ENCODE results near the gene HCN2. TPM values are rescaled to one million over a fixed set of nuclear protein-coding genes. Genes with fewer than 3 reads are reported as not detected.

The HCN2 gene
- total RNA-seq: 1.2 and 3.5 TPM in 2 replicates

DNA sequence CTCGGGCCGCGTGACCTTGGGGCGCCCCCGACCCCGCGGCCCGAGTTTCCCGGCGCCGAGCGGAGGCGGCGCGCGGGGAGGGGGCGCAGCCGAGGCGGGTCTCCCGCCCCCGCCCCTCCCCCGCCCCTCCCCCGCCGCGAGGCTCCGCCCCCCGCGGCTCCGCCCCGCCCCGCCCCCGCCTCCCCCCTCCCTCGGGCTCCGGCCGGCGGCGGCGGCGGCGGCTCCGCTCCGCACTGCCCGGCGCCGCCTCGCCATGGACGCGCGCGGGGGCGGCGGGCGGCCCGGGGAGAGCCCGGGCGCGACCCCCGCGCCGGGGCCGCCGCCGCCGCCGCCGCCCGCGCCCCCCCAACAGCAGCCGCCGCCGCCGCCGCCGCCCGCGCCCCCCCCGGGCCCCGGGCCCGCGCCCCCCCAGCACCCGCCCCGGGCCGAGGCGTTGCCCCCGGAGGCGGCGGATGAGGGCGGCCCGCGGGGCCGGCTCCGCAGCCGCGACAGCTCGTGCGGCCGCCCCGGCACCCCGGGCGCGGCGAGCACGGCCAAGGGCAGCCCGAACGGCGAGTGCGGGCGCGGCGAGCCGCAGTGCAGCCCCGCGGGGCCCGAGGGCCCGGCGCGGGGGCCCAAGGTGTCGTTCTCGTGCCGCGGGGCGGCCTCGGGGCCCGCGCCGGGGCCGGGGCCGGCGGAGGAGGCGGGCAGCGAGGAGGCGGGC is at the start of gene HCN2:
HCN2 (plus strand) TSS at position 189 of the 703 bp plus-strand sequence; CDS start at position 254, 65 bp downstream.

DNA sequence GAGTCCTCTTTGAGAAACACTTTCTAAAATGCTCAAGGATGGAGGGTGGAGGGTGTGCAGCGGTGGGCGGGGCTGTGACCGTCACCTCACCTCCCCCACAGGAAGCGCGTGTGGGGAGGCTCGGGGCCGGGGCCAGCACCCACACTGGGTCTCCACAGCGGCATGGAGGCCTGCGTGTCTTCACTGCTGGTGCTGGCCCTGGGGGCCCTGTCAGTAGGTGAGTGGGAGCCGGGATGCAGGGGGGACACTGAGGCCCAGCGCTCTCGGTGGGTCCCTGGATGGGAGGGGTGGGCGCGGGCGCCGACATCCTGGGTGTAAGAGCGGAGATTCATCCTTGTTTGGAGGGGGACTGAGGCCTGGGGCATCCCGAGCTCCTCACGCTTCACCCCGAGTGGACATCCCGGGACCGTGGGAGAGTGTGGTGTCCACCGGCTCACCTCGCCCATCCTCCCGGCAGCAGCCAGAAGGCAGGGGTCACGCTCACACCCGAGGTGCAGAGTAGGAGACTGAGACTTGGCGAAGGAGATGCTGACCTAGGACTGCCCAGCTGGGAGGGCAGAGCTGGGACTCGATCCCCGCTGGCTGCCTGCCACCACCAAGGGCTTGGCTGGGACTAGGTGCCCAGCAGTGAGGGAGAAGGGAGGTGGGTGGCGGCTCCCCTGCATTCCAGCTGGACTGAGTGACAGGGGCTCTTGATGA is 45.6 kb upstream of the HCN2 start, which contains the start of gene GZMM:
GZMM (plus strand) TSS at position 144 of the 699 bp plus-strand sequence; CDS start at position 163, 19 bp downstream.

DNA sequence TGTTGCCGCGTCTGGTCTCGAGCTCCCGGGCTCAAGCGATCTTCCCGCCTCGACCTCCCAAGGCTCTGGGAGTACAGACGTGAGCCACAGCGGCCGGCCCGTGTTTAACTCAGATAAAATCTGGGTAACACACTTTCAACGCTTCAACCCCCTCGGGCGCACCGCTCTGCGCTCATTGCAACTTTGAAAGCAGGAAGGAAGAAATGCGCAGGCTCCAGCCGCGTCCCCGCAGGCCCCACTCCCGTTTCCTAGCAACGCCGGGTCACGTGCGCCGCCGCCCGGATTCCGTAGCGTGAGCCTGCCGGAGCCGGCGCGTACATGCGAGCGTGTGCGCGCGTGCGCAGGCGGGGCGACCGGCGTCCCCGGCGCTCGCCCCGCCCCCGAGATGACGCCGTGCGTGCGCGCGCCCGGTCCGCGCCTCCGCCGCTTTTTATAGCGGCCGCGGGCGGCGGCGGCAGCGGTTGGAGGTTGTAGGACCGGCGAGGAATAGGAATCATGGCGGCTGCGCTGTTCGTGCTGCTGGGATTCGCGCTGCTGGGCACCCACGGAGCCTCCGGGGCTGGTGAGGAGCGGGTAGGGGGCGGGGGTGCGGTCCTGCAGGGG is 17.4 kb upstream of the HCN2 start, which contains the start of gene BSG:
BSG (plus strand) TSS at position 457 of the 603 bp plus-strand sequence; CDS start at position 496, 39 bp downstream.

DNA sequence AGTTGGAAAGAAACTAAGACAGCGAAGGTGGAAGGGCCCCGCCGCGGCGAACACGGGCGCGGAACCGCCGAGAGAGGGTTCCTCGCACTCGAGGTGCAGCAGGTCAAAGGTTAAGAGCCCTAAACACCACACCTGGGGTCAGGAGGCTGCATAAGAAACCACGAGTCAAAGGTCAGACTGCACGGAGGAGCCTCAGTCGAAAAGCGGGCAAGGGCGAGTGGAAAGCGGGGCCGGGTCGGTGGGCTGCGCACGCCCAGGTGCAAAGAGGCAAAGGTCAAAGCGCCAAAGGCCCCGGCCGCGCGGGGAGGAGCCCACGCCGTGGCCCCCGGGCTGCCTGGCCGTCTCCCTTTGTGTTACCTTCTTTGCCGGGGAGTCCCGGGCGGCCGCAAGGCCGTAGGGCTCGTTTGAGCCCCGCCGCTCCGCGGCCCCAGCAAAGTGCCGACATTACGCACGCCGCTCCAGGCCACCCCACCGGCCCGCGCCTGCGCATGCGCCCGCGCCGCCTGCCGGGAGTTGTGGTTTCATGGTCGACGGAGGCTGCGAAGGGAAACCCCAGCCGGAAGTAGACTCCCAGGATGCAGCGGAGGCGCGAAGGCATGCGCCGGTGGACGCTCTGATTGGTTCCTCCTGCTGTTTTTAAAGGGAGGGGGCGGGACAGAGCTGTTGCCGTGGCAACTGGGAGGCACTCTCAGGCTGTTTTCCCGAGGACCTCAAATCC is 43.5 kb downstream of the HCN2 start, which contains the start of gene POLRMT:
POLRMT (minus strand) TSS at position 470 of the 718 bp plus-strand sequence; CDS start at position 445, 25 bp downstream.

DNA sequence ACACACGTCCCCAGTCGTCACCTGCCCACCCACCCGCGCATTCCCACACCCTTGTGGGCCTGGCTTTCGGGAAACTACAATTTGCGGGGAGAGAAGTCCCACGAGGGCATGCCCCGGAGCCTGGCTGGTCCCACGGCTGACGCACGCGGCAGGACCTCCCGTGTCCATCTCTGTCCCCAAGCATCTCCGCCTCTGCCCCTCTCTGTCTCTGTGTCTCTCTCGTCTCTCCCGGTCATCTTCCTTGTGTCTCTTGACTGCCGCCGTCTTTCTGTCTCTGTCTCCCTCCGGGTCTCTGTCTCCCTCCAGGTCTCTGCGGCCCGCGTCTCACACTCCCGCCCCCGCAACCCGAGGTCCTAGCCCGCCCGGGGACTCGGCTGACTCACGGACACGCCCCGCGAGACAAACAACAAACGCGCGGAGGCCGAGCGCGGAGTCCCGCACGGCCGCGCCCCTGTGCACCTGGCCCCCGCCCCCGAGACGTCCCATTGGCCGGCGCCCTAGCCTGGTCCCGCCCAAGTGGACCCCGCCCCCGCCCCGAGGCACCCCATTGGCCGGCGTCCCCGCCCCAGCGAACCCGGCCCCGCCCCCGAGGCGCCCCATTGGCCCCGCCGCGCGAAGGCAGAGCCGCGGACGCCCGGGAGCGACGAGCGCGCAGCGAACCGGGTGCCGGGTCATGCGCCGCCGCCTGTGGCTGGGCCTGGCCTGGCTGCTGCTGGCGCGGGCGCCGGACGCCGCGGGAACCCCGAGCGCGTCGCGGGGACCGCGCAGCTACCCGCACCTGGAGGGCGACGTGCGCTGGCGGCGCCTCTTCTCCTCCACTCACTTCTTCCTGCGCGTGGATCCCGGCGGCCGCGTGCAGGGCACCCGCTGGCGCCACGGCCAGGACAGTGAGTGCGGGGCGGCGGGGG is 49.8 kb downstream of the HCN2 start, which contains the start of gene FGF22:
FGF22 (plus strand) TSS at position 627 of the 908 bp plus-strand sequence; CDS start at position 674, 47 bp downstream.

DNA sequence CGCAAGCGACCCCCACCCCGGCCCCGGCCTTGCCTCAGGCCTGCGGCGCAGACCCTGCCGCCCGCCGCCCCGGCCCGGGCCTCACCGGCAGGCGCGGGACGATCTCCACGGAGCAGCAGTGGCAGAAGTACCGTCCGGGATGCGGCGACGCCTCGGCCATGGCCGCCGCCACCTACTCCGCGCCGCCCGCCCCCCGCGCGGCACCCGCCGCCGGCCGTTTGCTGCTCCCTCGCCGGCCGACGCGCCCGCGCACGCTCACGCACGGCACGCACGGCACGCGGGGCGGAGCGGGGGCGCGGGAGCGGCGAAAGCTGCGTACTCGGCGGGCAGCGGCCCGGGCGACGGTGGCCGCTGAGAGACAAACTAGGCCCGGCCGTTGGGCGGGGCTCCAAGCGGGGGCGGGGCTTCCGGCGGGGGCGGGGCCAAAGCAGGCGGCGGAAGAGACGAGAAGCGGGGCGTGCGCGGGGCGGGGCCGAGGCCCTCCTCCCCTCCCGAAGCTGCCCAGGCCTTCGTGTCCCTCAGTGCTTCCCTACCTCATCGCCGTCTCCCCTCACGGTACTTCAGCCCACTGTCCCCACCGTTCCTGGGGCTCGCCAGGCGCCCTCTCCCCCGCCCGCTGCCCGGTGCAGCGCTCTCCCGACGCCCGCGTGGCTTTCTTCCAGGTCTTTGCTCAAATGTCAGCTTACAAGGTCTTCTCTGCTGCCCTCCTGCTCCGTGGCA is 73.4 kb downstream of the HCN2 start, which contains the start of gene RNF126:
RNF126 (minus strand) TSS at position 253 of the 720 bp plus-strand sequence; CDS start at position 160, 93 bp downstream.

Other genes starting within 250 kb of the HCN2 start
- gene MIER2, start 245.1 kb upstream of the HCN2 start, total RNA-seq: 18.4 and 60.6 TPM in 2 replicates
- gene C2CD4C, start 180.7 kb upstream of the HCN2 start, total RNA-seq: under 0.01 and 0.28 TPM in 2 replicates
- 0.78 and 1.8 TPM in 2 replicates for gene SHC2, start 128.8 kb upstream of the HCN2 start, total RNA-seq
- under 0.01 TPM in 1 of 2 replicates, not detected in the other for gene MADCAM1, start 93.4 kb upstream of the HCN2 start, total RNA-seq
- 20.6 and 35.6 TPM in 2 replicates for gene TPGS1, start 82.4 kb upstream of the HCN2 start, total RNA-seq
- gene CDC34, start 58.1 kb upstream of the HCN2 start, total RNA-seq: 54.3 and 60.8 TPM in 2 replicates
- not detected in 2 replicates for gene GZMM, start 45.8 kb upstream of the HCN2 start, total RNA-seq
- 507 and 644 TPM in 2 replicates for gene BSG, start 17.3 kb upstream of the HCN2 start, total RNA-seq
- gene POLRMT, start 43.7 kb downstream of the HCN2 start, total RNA-seq: 24.3 and 37.9 TPM in 2 replicates
- gene FGF22, start 50.0 kb downstream of the HCN2 start, total RNA-seq: not detected in 2 replicates
- 16.6 and 29.8 TPM in 2 replicates for gene RNF126, start 73.3 kb downstream of the HCN2 start, total RNA-seq
- 189 and 372 TPM in 2 replicates for gene FSTL3, start 86.5 kb downstream of the HCN2 start, total RNA-seq
- gene PRSS57, start 105.6 kb downstream of the HCN2 start, total RNA-seq: not detected in 2 replicates
- gene PALM, start 119.1 kb downstream of the HCN2 start, total RNA-seq: 0.28 and 0.89 TPM in 2 replicates
- not detected in 2 replicates for gene MISP, start 161.2 kb downstream of the HCN2 start, total RNA-seq
- 69.5 and 117 TPM in 2 replicates for gene PTBP1, start 207.6 kb downstream of the HCN2 start, total RNA-seq
- gene PLPPR3, start 232.1 kb downstream of the HCN2 start, total RNA-seq: 0.59 and 0.78 TPM in 2 replicates
- gene AZU1, start 238.0 kb downstream of the HCN2 start, total RNA-seq: not detected in 2 replicates

Measured in smooth muscle cell of the umbilical artery (primary cell).